B cell (primary cell): Measurements from ENCODE around the gene TWNK. TPM values are rescaled to one million over a fixed set of nuclear protein-coding genes. Genes with fewer than 3 reads are reported as not detected.

ENCODE experiments used
- ATAC-seq: fragments of 200-7000 bp; cut with Tn5 transposase; one replicate; pipeline ENCODE4 v1.10.0; 2021; ENCODE audit warnings: low read depth, mild to moderate bottlenecking, moderate number of reproducible peaks, moderate library complexity
- CTCF ChIA-PET: fragments of 350-600 bp; sonication (Branson Sonifier 250); formaldehyde crosslinking; loops from one replicate; lab custom pipeline; 2021; ENCODE audit warnings: antibody characterized with exemption, inconsistent platforms; lab: Charles Lee
- POLR2A ChIA-PET: fragments of 350-600 bp; sonication (Branson Sonifier 250); formaldehyde crosslinking; loops from one replicate; lab custom pipeline; 2021; ENCODE audit warnings: antibody characterized with exemption; lab: Charles Lee
- DNase-seq: peaks from one replicate; pipeline ENCODE4 v3.0.0; 2013
- H2AFZ ChIP-seq: 2 replicates; pipeline ENCODE4 v1.6.1; 2012; ENCODE audit warnings: mild to moderate bottlenecking, low read depth, low read length; ENCODE audit not compliant: insufficient read depth, poor library complexity, severe bottlenecking
- H3K27ac ChIP-seq, 2 donors: 1 replicate in 1 of 2; 2 replicates in 1 of 2; pipeline ENCODE4 v1.5.1; 2012 to 2013; ENCODE audit warnings: low read length in 2 of 2, mild to moderate bottlenecking in 2 of 2, moderate library complexity in 1 of 2
- H3K27me3 ChIP-seq, 4 experiments: fragments of 200-600 bp in 1 of 4; sonication (generic) in 1 of 4; replicated peaks in 1 of 4; 1 replicate in 2 of 4; 2 replicates in 2 of 4; pipeline versions ENCODE4 v1.6.1 to v1.7.0; 2013 to 2016; ENCODE audit warnings: low read length in 3 of 4, mild to moderate bottlenecking in 2 of 4, mixed read lengths in 1 of 4, moderate library complexity in 1 of 4; ENCODE audit not compliant: insufficient read depth in 4 of 4, control insufficient read depth in 3 of 4; ENCODE audit errors: control extremely low read depth in 1 of 4
- H3K36me3 ChIP-seq, 2 experiments: replicated peaks in 1 of 2; 1 replicate in 1 of 2; 2 replicates in 1 of 2; pipeline versions ENCODE4 v1.6.1 to v1.7.1; 2013; ENCODE audit warnings: low read length in 1 of 2; ENCODE audit not compliant: insufficient read depth in 2 of 2, control insufficient read depth in 1 of 2; ENCODE audit errors: control extremely low read depth in 1 of 2, extremely low read depth in 1 of 2
- H3K4me1 ChIP-seq, 2 donors: fragments of 200-600 bp in 1 of 2; sonication (generic) in 1 of 2; 1 replicate in 1 of 2; 2 replicates in 1 of 2; pipeline versions ENCODE4 v1.5.1 to v1.6.1; 2013 to 2017; ENCODE audit warnings: low read length in 2 of 2; ENCODE audit not compliant: control insufficient read depth in 2 of 2, insufficient read depth in 2 of 2
- H3K4me2 ChIP-seq: replicated peaks from 2 replicates; pipeline ENCODE3; 2012; ENCODE audit warnings: mild to moderate bottlenecking, low read depth, low read length; ENCODE audit not compliant: poor library complexity, severe bottlenecking
- H3K4me3 ChIP-seq, 5 experiments: fragments of 200-600 bp in 1 of 5; sonication (generic) in 1 of 5; 1 replicate in 3 of 5; 2 replicates in 2 of 5; pipeline versions ENCODE4 v1.5.1 to v1.7.0; 2011 to 2016; ENCODE audit warnings: low read length in 4 of 5, mild to moderate bottlenecking in 4 of 5, low read depth in 2 of 5, control low read depth in 1 of 5, moderate library complexity in 1 of 5; ENCODE audit not compliant: insufficient read depth in 1 of 5; ENCODE audit errors: control extremely low read depth in 1 of 5, extremely low read depth in 1 of 5
- H3K79me2 ChIP-seq: fragments of 200-600 bp; sonication (generic); one replicate; pipeline ENCODE4 v1.6.0; 2016; ENCODE audit warnings: low read length; ENCODE audit not compliant: control insufficient read depth, insufficient read depth
- H3K9ac ChIP-seq: fragments of 200-600 bp; sonication (generic); 2 replicates; pipeline ENCODE4 v1.6.1; 2017; ENCODE audit warnings: mild to moderate bottlenecking, low read length, moderate library complexity
- H3K9me3 ChIP-seq, 3 donors: one replicate each; pipeline versions ENCODE4 v1.6.1 to v1.7.1; 2013; ENCODE audit warnings: low read length in 2 of 3; ENCODE audit not compliant: control insufficient read depth in 2 of 3, insufficient read depth in 1 of 3; ENCODE audit errors: control extremely low read depth in 1 of 3
- H4K20me1 ChIP-seq: 2 replicates; pipeline ENCODE4 v1.6.0; 2012; ENCODE audit warnings: mild to moderate bottlenecking, low read length; ENCODE audit not compliant: insufficient read depth, control insufficient read depth, poor library complexity, severe bottlenecking
- H3K27ac Mint-ChIP-seq: one replicate; pipeline ENCODE4 v1.8.0; 2021; ENCODE audit warnings: mixed read lengths
- H3K27me3 Mint-ChIP-seq: one replicate; pipeline ENCODE4 v1.8.0; 2021; ENCODE audit warnings: mixed read lengths
- H3K4me1 Mint-ChIP-seq: one replicate; pipeline ENCODE4 v1.8.0; 2021; ENCODE audit warnings: mixed read lengths
- H3K4me3 Mint-ChIP-seq: one replicate; pipeline ENCODE4 v1.8.0; 2021; ENCODE audit warnings: mixed read lengths
- H3K9me3 Mint-ChIP-seq: one replicate; pipeline ENCODE4 v1.8.0; 2022; ENCODE audit warnings: mixed read lengths; ENCODE audit not compliant: insufficient read depth
- CTCF ChIP-seq: fragments of 200-600 bp; IDR thresholded peaks from one replicate; pipeline ENCODE4 v1.8.0; 2022; ENCODE audit warnings: antibody characterized with exemption, mild to moderate bottlenecking
- EZH2 ChIP-seq: IDR thresholded peaks from 2 replicates; pipeline ENCODE4 v1.6.1; 2012; ENCODE audit warnings: borderline replicate concordance, low read depth, mild to moderate bottlenecking, moderate library complexity, low read length; ENCODE audit not compliant: insufficient read depth, poor library complexity, severe bottlenecking
- WGBS: methylation state at CpG from one replicate; pipeline ENCODE4 v1.1.5; 2013; ENCODE audit warnings: missing lambda C conversion rate; ENCODE audit not compliant: insufficient coverage; 5-methylcytosine and 5-hydroxymethylcytosine counted together
- intact Hi-C: fragments of 100-400 bp; cut with micrococcal nuclease; formaldehyde crosslinking; loops from one replicate; pipeline ENCODE4 v1.10.0; 2022
- polyA plus RNA-seq: library from polyadenylated mRNA; depleted of rRNA; stranded (reverse); fragments of >200 nt; gene quantifications from 2 replicates; pipeline ENCODE4 v1.2.3, GENCODE V29; 2012
- total RNA-seq, 2 donors: library from RNA; stranded (reverse); fragments of 120-200 nt in 1 of 2; gene quantifications; 1 replicate in 1 of 2; 2 replicates in 1 of 2; pipeline versions ENCODE4 v1.2.3 to v1.2.4, GENCODE V29; 2013 to 2022

The TWNK gene
- total and polyA plus RNA-seq, 2 donors (not counting 1 experiment from before 2014, with no cell fraction given), result 7.2 to 11.8 TPM

GRCh38 chr10:100965820-100966219 is 21.5 kb upstream of the TWNK start:
- ChIA-PET CTCF (interaction anchor here (0.6 to 5.4 kb wide), 4 partner anchors 33 to 53 kb away, joined by 3 to 21 read pairs (median 6); no protein-coding TSS in a partner anchor), POLR2A (no interaction called here)
- WGBS, result 84% methylated on average over 4 of the region's 5 CpGs

DNA sequence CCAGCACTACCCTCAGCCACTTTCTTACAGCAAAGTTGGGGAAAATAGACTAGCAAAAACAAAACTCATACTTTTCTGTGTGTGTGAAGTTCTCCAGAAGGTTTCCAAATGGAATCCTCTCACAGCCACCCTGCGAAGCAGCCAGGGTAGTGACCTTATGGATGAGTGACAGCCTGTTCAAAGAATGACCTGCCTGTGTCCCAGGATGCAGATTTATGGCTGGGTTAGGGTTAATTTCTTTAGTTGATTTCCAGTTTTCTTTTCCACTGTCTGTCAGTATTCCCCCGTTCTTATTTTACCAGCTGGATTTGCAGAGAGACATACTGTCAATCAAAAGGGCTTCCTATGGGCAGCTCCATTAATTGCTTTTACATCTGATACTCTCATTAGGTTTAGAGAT is 20.5 kb upstream of the TWNK start:
- no peaks in the 10 kb centered on the region for H3K9me3 Mint-ChIP-seq
- H3K9ac ChIP-seq, result no peak overlapping the region
- 100% methylated on average over 1 of the region's 2 CpGs for WGBS
- ChIA-PET CTCF (interaction anchor here (3.0 to 5.4 kb wide), 2 partner anchors 47 to 51 kb away, joined by 9 to 21 read pairs; no protein-coding TSS in a partner anchor), POLR2A (no interaction called here)
- ATAC-seq (no peak), DNase-seq (no peak)
- no peaks in the 10 kb centered on the region for H3K27me3 ChIP-seq
- intact Hi-C loops, result no loop called here
- H2AFZ ChIP-seq, result no peak overlapping the region
- H3K4me2 ChIP-seq, result no peak overlapping the region
- no peaks in the 10 kb centered on the region for H3K79me2 ChIP-seq
- no peak overlapping the region for H3K27ac Mint-ChIP-seq
- no peaks in the 10 kb centered on the region for H4K20me1 ChIP-seq
- TF ChIP-seq CTCF (no peak), EZH2 (no peak)
- H3K4me3 ChIP-seq, result no peak overlapping the region
- peaks cover 4 to 30% of the 10 kb centered on the region in 2 experiments for H3K36me3 ChIP-seq
- peaks cover 16% of the 10 kb centered on the region for H3K4me1 Mint-ChIP-seq
- no peak overlapping the region for H3K27ac ChIP-seq
- H3K9me3 ChIP-seq, result no peaks in the 10 kb centered on the region
- no peaks in the 10 kb centered on the region for H3K27me3 Mint-ChIP-seq
- no peak overlapping the region for H3K4me3 Mint-ChIP-seq
- peaks cover 13 to 17% of the 10 kb centered on the region in 2 donors for H3K4me1 ChIP-seq

More at GRCh38 chr10:100965820-100966219, 21.5 kb upstream of the TWNK start:
- Histone ChIP-seq H3K9me3 (no peaks in the 10 kb centered on the region), H3K79me2 (no peaks in the 10 kb centered on the region), H3K27me3 (no peaks in the 10 kb centered on the region), H3K4me2 (no peak overlapping the region), H3K4me3 (no peak overlapping the region), H4K20me1 (no peaks in the 10 kb centered on the region), H3K36me3 (peaks cover 4 to 33% of the 10 kb centered on the region in 2 experiments), H2AFZ (no peak overlapping the region), H3K27ac (no peak overlapping the region), H3K4me1 (peaks cover 13 to 17% of the 10 kb centered on the region in 2 donors), H3K9ac (no peak overlapping the region)
- DNase-seq (no peak), ATAC-seq (no peak)
- intact Hi-C loops, result no loop called here
- Mint-ChIP-seq H3K27me3 (no peaks in the 10 kb centered on the region), H3K9me3 (no peaks in the 10 kb centered on the region), H3K4me1 (peaks cover 15% of the 10 kb centered on the region), H3K4me3 (no peak overlapping the region), H3K27ac (no peak overlapping the region)
- TF ChIP-seq CTCF (no peak), EZH2 (no peak)
